HG02759 (cell line): ENCODE measurements around the gene SNTG2.

Source experiments
- ATAC-seq: cut with Tn5 transposase; IDR thresholded peaks from one replicate; pipeline ENCODE4 v1.9.1; 2021; ENCODE audit warnings: mild to moderate bottlenecking, moderate library complexity; ENCODE audit not compliant: unreplicated experiment

Gene SNTG2

DNA sequence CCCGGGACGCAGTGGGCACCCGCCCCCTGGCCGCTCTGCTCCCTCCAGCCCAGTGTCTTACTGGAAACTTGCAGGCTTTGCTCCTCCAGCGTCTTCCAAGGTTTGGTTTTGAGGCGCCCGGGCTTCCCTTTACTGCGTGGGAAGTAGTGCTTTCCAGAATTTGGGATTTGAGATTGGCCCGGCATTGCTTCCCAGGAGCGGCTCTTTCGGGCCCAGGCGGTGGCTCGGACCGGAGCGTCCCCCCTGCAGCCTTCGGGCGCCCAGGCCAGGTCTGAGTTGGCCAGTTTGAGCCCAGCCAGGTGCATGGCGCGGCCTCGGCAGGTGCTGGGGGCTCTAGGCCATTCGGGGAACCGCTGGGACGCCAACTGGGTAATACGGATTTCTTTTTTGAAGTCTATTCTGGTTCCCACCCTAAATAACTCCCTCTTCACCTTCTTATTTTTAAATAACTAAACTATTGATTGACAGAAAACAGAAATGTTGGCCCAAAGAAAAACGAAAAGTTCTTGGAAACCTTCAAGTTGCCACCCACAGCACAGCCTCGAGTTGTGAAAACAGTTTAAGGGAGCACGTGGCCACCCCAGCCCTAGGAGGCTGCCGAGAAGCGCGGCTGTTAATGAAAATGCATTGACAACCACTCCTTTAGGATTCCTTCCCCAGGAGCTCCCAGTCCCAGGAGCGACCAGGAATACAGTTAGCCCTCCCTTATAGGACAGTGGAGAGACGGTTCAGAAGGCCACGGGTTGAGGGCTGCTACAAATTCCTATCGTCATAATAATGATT lies 766 bp downstream of the SNTG2 start:
- ATAC-seq, result no peak

DNA sequence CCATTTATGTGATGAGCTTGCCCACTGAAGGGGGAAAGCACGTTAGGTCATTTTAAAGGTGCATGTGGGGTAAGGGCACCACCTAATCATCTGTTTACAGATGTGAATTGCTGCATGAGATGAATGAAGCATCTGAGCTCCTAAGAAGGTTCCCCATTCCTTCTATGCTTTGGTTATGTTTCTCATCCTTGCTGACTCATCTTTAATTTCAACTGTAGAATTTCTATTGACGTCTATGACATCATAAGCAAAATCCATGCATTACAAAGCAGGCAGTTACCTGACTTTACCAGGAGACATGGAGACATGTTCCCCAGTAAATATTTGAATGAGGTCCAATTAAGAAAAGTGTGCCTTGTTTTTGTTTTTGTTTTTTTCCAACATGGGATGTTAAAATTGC lies 2.8 kb downstream of the SNTG2 start:
- no peak for ATAC-seq

DNA sequence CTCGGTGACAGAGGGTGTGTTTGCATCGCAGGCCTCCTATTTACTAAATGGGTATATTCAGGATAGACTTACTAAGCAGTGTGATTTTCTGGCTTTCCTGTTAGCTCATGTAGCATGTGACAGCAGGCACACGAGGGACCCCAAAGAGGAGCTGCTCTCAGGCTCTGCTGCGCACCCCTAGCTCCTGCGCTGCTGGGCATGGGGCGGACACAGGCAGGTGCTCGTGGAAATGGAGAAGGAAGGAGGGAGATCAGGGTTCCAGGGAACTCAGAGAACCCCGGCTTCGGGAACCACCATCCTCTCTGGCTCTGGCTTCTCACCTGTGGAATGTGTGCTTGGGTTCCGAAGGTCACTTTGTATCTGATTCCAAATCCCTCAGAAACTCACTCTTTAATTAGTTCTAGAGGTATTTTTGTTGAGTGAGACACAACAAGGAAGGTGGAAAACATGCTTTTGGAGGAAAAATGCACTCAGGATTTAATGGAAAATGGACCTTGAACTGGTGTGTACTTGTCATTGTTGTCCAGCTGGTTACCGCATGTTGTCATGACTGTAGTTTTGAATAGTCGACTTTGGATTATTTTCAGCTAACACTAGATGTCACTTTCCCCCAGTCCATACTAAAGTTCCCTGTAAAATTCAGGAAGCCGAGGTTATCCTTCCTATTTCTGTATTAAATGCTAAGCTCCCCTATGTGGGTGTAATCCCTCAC lies 3.5 kb downstream of the SNTG2 start:
- no peak for ATAC-seq

DNA sequence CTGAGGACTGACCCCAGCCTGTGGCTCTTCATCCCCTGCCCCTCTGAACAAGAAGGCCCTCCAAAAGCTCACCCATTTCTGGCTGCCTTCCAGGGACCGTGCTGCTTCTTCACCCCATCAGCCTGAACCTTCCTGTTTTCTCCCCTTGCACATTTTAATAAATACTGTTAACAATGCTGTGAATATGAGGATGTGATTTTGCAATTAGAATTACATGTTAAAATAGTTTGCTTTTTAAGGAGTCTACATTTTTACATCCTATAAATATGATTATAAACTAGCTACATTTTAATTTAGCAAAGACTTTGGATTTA lies 4.0 kb downstream of the SNTG2 start:
- ATAC-seq, result no peak

DNA sequence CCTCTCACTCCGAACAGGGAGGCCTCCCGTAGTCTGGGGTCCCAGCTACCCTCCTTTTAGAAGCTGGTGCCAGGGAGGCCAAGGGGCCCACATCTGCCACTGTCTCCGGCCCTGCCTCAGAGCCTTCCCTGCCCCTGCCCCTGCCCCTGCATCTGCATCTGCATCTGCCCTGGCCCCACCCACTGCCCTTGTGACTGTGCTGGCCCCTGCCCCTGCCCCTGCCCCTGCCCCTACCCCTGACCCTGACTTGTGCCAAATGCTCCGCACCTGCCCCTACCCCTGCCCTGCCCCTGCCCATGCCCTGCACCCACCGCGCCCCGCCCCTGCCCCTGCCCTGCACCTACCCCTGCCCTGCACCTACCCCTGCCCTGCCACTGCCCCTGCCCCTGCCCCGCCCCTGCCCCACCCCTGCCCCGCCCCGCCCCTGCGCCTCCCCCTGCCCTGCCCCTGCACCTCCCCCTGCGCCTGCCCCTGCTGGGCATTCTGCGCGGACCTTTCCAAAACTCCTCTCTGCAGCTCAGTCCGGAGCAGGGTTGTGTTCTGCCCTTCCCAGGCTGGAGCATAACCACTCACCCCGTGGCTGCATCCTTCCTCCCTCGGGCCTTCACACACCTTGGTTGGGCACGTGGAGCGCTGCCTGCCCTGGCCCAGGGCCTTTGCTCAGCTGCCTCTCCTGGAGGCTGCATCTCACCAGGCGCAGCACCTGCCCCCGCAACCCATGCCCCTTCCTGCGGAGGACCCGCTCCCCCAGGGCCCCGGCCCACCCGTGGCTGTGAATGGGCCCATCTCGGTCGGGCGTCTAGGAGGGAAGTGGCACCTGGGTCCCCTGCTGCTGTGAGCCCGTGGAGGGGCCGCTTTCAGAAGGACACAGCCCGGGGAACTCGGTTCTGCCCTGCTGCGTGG lies 5.4 kb downstream of the SNTG2 start:
- no peak for ATAC-seq

DNA sequence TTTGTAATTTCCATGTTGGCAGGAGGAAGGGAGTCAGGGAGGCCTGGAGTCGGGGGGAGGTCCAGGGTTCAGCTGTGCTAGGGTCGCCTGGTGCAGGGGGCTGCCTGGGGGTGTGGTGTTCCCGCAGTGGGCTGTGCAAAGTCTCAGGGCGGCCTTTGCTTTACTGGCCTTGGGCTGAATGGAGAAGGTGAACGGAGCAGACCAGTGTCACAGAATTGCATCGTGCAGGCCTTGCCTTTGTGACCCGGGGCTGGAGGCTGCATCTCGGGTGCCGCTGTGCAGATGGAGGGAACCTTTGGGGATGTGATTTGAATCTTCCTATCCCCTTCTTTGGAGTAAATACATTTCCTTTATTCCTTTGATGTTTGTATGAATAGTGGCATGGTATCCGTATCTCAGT lies 8.8 kb downstream of the SNTG2 start:
- no peak for ATAC-seq

DNA sequence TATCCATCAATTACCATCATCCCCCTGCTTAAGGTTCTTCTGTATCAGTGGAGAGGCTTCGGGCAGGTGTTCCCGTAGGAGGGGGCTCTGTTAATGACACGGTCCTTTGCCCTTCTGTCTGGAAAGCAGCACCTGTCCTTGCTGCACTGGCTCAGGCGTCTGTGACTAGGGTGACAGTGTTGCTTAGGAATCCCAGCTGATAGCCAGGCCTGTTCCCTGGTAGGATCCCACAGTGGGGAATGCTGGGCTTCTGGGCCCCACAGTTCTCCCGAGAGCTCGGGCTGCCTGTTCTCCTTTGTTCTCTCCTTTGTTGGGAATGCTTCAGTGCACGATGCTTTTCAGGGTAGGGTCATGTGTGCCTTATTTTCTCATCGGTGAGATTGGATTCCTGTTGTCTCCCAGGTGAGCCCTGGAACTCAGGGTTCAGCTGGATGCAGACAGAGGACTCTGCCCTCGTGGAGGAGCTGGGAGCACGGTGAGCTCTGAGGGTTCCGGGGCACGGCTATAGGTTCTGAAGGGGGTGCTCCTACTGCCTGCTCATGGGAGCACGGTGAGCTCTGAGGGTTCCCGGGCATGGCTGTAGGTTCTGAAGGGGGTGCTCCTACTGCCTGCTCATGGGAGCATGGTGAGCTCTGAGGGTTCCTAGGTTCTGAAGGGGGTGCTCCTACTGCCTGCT lies 9.6 kb downstream of the SNTG2 start:
- ATAC-seq, result no peak

DNA sequence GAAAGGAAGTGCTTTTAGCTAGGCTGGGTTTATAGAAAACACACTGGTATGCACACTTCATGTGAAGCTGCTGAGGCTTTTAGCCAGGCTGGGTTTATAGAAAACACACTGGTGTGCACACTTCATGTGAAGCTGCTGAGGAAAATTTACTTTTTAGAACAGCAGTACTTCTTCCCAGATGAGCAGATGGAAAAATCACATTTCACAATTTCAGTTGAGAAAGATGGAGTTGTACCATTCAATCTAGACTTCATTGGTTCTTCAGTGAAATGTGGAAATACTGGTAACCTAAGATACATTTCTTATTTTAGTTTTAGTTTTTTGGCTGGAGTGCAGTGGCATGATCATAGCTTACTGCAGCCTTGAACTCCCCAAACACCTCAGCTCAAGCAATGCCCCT lies 11.1 kb downstream of the SNTG2 start:
- no peak for ATAC-seq

DNA sequence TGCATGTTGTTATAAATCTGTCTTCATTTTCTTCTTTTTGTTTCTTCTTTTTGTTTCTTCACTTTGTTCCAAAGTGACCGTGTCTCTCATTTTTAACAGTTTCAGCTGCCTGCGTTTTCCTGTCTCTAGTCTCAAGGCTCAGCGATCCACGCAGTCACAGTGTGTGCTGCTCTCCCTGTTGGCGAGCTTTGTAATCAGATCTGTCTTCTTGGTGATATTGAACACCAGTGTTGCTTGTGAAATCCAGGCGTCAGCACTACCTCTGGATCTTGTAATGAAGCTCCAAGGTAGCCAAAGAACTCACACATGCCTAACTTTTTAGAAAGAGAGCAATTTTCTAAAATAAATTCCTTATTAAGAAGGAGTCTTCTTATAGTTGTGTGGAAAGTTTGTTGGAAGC lies 13.2 kb downstream of the SNTG2 start:
- ATAC-seq, result no peak

DNA sequence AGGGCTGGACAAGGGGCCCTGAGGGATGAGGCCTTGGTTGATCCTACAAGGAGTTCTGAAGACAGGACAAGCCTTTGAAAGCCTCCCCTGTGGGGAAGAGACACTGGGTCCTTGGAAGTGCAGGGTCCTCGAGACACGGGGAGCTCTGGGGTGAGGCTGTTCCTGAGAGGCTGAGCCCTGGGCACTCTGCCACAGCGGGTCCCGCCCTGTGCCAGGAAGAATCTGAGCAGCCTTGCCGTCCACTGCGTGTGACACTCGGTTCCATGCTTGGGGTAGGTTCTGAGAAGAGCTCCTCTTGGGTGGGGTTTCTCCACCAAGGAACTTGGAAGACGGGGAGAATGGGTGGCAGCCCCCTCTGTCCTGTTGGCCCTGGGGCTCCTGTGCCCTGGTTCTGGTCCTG lies 13.9 kb downstream of the SNTG2 start:
- ATAC-seq, result no peak

DNA sequence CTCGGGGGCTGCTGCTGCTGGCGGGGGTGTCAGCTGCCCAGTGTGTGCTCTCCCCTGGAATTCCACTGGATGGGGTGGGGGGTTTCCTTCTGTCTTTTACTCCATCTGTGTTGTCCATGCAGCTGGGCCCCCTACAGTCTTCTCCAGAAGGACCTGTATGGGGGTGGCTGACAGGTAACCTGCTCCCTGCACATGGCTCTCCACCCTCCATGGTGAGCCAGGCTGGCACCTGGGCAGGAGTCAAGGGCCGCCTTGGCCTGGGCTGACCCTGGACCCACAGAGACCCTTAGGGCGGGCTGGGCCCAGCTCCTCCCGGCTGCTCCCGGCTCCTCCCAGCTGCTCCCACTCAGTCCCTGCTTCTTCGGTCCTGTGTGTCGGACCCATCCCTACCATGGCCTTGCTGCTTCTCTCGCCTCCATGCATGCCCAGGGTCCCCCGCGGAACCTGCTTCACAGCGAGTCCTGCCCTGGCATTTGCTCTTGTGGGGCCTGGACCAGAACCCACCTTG lies 15.0 kb downstream of the SNTG2 start:
- ATAC-seq, result no peak

DNA sequence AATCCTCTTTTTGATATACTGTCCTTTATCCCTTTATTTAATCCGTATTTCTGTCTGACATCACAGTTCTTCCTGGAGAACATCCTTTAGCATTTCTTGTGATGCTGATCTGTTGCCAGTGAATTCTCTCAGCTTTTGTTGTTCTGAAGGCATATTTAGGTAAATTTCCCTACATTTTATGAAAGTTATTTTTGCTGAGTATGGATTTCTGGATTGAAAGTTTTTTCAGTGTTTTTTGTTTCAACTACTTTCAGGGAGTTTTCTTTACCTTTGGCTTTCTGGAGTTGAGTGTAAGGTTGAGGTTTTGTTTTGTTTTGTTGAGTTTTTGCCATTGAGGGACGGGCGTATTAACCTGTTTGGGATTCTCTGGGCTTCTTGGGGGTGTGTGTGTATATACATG lies 22.5 kb downstream of the SNTG2 start:
- no peak for ATAC-seq

DNA sequence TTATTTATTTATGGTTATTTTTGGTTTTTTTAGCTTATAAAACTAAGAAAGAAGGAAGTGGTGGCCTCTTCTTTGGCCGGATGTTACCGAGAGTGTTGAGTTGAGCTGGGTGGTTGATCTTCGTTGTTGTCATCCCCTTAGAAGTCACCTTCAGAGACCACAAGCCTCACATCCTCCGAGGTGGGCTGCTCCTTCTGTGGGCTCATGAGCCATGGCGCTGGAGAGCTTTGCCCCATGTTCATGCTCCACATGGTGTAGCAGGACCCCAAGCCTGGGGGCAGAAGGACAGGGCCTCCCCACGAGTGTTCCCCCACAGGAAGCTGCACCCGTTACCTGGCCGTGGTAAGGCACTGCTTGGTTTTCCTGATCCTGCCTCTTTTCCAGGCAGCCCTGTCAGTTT lies 23.4 kb downstream of the SNTG2 start:
- ATAC-seq, result no peak

DNA sequence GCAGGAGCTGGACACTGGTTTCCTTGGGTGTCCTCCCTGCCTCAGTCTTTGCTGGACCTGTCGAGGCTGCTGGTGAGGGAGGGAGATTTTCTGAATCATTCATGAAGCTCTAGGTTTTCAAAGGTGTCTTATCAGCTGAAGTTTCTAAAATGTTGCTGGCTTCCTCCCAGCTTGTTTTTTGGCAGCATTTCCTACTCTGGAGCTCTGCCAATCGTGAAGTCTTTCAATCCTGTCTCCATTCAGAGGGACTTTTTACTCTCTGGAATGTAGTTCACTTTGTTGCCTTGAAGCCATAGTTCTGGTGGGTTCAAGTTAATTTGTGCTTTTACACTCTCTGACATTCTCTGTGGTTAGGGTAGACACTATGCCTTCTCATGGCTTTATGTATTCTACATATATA lies 23.9 kb downstream of the SNTG2 start:
- no peak for ATAC-seq

DNA sequence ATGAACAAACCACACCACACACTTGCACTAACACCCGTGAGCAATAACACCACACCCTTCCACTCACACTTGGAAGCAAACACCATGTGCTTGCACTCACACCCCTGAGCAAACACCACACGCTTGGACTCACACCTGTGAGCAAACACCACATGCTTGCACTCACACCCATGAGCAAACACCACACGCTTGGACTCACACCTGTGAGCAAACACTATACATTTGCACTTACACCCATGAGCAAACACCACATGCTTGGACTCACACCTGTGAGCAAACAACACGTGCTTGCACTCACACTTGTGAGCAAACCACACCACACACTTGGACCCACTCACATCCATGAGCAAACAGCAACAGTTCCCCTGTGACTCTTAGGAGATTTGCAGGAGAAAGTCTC lies 24.4 kb downstream of the SNTG2 start:
- ATAC-seq, result no peak

DNA sequence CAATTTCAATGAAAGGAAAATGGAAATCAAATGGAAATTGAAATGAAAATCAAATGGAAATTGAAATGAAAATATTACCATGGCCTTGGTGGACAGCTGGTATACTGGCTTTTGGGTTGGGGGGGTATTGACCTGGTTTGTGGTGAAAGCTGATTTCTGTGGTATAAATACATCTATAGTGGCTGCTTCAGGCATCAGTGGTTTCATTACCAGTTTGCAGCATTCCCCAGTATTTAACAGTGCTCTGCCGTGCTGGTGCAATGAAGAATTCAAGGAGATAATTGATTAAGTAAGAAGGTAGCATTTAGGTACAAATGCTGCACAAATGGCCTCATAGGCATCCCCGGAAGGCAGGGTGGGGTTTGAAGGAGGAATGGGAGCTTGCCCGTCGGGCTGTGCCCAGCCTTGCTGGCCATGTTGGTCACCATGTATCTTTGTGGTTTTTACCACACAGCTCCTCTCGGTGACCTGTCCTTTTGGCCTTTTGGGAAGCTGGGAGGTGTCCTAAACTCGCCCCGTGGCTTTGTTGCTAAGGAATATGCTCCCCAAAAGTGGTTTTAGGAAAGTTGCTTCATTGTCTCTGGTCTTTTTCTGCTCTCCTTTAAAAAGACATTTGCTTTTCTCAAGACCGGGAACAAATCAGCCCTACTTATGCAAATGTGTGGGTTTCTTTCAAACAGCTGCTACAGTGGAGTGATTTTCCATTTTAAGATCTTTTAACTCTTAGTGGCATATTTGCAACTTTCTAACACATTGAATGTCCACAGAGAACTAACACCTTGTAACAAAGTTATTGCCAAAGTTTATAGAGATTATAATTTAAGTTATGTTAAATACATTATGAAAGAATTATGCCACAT lies 28.6 kb downstream of the SNTG2 start:
- no peak for ATAC-seq

DNA sequence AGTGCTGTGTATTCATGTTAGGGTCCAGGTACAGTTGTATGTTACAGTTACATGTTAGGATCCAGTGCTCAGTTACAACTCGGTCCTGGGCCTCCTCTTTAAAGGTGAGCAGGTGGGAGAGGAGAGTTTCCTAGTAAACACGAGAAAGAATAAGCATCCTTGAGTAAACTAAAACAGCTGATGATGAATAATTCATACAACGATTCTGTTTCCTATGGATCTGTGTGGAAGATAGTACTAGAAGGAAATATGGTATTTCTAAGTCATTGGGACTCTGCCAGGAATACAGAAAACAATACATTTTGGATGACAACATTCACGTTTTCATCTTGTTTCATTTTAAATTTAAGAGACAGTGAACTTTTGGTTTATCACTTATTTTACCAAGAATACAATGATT lies 29.5 kb downstream of the SNTG2 start:
- no peak for ATAC-seq

DNA sequence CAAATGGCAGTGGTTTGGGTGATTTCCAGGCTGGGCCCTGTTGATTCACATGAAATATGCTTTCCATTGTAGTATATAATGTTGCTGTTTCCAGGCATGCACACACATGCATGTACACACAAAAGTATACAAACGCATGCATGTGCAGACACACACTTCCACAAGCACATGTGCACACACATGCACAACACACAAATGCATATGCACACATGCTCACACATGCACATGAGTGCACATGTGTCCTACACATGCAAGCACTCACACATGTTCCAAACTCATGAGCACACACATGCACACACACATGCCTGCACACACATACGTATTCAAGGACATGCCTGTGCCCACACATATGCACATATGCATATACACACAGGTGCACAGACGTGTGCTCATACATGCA lies 30.6 kb downstream of the SNTG2 start:
- no peak for ATAC-seq

DNA sequence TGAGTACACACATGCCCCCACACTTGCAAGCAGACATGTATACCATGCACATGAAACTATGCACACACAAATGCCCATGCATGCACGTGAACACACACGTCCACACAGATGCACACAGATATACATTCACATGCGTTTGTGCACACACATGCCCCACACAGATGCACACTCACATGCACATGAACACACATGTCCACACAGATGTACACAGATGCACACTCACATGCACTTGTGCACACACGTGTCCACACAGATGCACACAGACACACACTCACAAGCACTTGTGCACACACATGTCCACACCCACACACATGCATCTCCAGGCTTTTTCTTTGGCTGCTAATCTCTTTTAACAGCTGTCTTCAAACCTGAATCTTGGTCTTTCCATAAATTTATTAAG lies 31.1 kb downstream of the SNTG2 start:
- ATAC-seq, result no peak

DNA sequence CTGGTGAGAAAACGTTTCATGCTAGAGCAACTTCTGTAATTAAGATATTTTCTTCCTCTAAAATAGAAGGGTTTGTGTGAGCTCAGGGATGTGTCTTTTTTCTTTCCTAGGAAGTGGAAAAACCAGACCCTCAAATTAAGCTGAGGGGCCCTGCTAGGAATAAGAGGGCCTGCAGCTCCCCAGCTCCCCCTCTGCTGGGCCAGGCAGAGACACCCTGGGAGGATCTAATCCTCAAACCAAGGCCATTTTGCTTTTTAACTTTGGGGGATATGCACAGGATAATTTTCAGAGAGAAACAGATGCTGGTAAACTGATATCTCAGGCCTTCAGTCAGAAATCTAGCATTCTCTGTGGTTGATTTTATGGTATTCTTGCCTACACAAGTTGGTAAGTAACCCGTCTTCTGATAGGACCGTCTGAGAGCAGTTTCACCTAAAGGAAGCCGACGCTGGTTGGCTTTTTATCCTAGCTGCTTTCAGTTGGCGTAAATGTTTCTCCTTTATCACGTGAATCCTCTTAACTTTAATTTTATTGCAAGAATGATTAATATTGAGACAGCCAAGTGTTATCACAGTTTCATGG lies 34.8 kb downstream of the SNTG2 start:
- ATAC-seq, result no peak
